Femur (tissue), 1 donor: ENCODE data around the gene ASIP.
"Not testable (repeated sequence)": the region's sequence is repeated elsewhere in the genome, so short reads cannot be mapped to it uniquely, and the experiment has no call there.

Source experiments
- DNase-seq: peaks from one replicate; pipeline ENCODE4 v3.0.0-alpha.2; 2017

Gene ASIP

DNA sequence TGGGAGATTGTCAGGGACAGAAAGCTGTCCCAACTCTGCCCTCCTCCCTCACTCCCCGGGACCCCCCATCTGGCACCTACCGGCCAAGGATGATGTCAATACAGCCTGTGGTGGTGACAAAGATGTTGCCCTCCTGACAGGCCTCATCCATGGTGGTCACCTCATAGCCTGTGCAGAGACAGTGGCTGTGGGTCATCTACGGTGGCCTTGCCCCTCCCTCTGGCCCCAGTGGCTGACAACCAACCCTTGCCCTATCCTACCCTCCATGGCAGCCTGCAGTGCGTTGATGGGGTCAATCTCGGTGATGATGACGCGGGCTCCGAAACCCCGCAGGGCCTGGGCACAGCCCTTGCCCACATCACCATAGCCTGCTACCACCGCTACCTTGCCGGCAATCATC, 49.2 kb downstream of the ASIP start:
- no peak for DNase-seq

DNA sequence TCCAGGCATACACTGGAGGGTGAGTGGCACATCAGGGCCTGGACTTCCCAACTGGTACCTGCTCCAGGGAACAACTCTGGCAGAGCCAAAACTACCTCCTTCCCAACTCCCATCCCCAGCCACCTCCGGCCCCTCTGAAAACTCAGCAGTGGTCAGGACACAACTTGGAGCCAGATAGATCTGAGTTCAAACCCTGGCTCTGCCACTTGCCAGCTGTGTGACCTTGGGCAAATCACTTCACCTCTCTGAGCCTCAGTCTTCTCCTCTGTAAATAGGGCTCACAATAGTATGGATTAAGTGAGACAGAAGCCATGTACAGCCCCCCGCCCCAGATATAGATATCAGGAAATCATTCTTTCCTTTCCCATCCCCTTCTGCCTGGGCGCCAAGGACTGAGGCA, 51.3 kb downstream of the ASIP start:
- no peak for DNase-seq

DNA sequence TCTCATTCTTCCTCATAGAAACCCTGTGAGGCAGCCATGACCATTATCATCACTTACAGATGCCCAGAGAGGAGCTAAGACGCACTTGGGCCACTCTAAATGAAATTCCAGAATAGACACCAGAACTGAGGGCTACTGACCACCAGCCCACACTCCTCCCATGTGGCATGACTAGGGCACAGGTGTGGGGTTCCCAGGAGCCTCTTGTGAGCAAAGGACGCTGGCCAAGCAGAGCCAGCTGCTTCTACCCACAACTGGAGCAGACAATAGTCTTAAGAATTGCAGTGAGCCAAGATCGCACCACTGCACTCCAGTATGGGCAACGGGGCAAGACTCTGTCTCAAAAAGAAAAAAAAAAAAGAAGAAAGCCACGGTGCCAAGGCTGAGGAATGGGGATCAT, 51.9 kb downstream of the ASIP start:
- no peak for DNase-seq

- DNase-seq: no peak
These were observed 52.4 kb downstream of the ASIP start for GRCh38 chr20:34293589-34293988.

DNA sequence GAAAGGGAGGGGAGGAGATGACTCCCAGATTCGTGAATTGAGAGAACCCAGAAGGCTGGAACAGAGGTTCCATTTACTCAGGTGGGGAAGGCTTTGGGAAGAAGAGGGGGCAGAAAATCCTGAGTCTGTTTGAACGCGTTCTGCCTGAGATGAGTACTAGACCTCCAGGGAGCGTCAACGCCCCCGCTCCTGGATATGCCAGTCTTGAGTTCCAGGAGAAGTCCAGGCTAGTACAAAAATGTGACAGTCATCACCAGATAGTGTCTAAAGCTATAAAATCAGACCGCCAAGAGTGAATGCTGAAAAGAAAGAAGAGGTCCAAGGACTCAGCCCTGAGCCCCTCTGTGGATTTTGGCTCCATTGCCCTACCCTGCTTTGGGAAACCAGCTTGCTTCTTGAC, 53.3 kb downstream of the ASIP start:
- DNase-seq: no peak

- DNase-seq: no peak
These were observed 54.1 kb downstream of the ASIP start for GRCh38 chr20:34295284-34295683.

DNA sequence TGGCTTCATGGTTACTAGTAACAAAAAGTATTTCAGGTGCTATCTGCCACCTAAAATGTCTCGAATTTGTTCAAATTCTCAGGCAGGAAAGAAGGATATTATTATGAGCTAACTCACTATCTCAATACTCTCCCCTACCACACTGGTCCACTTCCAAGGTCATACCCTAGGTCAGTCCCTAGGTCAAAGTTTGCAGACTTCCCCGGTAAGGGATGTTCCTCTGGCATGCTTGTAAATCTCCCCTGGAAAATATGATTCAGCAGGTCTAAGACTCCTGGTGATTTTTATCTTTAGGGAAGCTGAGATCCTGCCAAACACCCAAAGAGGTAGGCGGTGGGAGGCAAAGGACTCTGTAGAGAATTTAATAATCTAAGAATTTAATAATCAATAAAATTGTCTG, 55.2 kb downstream of the ASIP start:
- no peak for DNase-seq

DNA sequence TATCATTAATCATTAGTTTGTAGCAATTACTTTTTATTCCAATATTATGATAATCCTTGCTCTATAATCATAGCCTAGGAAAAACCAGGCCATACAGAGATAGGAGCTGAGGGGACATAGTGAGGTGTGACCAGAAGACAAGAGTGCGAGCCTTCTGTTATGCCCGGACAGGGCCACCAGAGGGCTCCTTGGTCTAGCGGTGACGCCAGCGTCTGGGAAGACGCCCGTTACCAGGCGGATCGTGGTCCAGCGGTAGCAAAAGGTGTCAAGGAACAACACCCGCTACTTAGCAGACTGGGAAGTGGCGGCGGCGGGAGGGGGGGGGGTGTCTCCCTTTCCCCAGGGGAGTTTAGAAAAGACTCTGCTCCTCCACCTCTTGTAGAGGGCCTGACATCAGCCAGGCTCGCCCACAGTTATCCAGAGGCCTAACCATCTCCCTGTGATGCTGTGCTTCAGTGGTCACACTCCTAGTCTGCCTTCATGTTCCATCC, 57.1 kb downstream of the ASIP start:
- not testable (repeated sequence) for DNase-seq

GRCh38 chr20:34299556-34300255, 58.5 kb downstream of the ASIP start:
- no peak for DNase-seq

DNA sequence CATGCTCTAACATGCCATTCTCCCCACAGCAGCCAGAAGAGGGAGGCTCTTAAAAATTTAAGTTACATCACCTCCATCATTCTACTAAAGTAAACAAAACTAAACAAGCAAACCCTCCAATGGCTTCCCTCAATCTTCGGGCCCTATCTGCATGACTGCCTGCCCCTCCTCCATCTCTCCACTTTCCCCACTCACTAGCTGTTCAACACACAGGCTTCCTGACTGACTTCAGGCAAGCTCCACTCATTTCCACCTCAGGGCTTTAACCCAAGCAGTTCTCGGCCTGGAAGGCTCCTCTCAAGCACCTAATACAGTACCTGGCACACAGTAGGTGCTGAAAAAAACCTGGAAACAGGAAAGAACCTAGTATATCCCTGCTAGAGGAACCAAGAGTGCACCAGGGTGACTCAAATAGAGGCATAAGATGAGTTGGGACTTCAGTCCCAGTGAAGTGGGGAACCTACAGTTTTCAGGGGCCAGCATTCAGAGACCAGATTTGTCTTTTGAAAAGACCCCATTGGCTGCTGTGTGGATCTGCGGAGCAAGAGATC, 59.1 kb downstream of the ASIP start:
- DNase-seq: no peak

- peak; percentile 33 for DNase-seq
These were observed 59.8 kb downstream of the ASIP start for GRCh38 chr20:34300809-34301586.

GRCh38 chr20:34301587-34302311, 60.5 kb downstream of the ASIP start:
- no peak for DNase-seq

DNA sequence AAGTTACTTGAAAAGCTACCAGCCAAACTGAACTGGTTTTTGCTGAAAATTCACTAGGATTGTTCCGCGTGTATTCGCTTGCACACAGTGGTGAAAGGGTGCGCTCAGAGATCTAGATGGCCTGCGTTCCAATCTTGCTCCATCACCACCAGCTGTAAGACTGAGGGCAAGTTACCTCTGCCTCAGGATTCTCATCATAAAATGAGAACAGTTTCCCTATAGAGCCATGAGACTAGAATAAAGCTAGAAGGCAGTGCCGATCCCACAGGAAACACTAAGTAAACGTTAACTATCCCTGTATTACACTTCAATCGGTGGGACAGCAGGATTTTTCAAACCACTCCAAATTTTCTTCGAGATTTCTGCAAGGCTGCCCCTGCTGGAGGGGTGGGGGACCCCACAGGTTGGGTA, 61.1 kb downstream of the ASIP start:
- no peak for DNase-seq

GRCh38 chr20:34302723-34303533, 61.7 kb downstream of the ASIP start, which contains the start of gene AHCY:
Gene AHCY (minus strand): TSS chr20:34303355. CDS start chr20:34303270, 85 bp downstream.
- DNase-seq: peak; percentile 97

DNA sequence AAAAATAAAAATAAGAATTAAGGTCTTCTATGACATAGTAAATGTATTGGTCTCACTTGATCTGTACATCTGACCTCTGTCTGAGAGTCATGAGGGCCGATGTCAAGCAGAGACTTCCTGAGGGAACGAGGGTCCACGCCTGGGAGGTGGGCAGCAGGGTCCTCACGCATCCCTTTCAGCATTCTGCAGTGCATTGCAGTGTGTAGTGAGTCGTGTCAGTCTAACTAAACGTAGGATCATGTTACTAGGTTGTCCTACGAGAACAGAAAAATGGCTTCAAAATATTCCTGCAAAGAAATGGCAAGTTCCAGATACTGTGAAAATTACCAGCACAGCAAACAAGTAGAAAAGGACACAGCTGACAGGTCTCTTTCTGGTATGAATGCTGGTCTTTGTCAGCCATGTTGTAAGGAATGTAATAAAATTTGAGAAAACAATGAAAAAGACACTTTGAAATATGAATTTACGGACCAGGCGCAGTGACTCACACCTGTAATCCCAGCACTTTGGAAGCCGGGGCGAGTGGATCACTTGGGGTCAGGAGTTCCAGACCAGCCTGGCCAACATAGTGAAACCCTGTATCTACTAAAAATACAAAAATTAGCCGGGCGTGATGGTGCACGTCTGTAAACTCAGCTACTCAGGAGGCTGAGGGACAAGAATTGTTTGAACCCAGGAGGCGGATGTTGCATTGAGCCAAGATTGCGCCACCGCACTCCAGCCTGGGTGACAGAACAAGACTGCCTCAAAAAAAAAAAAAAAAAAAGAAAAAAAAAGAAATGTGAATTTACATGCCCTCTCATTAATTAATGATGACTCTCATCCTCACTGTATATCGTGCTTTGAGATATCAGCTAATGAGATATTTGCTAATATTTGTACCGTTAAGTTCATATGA, 64.4 kb downstream of the ASIP start:
- DNase-seq: no peak

- DNase-seq: no peak
These were observed 68.5 kb downstream of the ASIP start for GRCh38 chr20:34309691-34310090.

DNA sequence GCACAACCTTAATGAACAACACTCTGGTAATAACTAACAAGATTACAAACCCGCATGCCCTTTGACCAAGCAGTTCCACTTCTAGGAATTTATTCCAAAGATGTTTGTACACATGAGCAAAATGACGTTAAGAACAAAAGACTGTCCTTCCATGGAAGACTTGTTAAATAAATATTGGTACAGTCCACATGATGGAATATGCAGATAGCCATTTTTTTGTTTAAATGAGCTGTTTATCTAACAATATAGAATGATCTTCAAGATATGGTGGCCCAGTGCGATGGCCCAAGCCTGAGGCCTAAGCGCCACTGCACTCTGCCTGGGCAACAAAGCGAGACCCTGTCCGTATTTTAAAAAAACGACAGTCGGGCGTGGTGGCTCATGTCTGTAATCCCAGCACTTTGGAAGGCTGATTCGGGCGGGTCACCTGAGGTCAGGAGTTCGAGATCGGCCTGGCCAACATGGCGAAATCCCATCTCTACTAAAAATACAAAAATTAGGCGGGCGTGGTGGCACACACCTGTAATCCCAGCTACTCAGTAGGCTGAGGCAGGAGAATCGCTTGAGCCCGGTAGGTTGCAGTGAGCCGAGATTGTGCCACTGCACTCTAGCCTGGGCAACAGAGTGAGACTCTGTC, 69.4 kb downstream of the ASIP start:
- no peak for DNase-seq

DNA sequence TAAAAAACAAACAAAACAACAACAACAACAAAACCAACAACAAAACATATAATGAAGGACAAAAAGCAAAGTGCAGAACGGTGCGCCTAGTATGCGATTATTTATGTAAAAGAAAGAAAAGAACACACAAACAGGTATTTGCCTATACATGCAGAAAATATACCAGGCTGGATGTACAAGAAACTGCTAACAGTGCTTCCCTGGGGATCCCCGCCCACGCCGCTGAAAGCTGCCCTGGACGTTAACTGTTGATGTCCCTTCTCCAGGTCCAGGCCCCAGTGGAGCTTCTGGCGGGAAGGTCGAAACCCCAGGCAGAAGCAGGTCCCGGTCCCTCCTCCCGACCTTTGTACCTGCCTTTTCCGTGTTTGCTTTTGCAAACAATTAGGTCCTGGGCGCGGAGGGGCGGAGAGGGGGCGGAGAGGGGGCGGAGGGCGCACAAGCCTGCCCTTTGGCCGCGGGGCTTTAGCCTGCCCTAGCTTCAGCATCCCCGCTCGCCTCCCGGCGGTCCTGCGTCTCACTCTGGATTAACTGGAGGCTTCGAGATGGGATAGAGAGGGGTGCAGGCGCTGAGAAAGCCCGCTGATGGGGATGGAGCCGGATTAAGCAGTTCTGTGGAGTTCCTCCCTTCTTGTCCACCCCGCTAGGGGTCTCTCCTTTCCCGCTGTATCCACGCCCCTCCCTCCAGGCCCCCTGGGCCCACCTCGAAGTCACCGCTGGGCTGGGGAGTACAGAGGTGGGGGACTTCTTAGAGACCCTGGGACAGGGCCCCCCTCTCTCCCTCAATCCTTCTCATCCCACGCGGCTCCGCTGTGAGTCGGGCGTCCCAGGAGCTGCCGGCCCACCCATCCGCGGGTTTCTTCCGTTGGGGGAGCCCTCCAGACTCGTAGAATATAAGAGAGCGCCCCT, 70.1 kb downstream of the ASIP start:
- DNase-seq: no peak

- DNase-seq: no peak
These were observed 70.8 kb downstream of the ASIP start for GRCh38 chr20:34312024-34312460.
